B cell (primary cell): Measurements from ENCODE around the gene BRAP. TPM values are rescaled to one million over a fixed set of nuclear protein-coding genes. Genes with fewer than 3 reads are reported as not detected.

Experiments
- ATAC-seq: fragments of 200-7000 bp; cut with Tn5 transposase; one replicate; pipeline ENCODE4 v1.10.0; 2021; ENCODE audit warnings: low read depth, mild to moderate bottlenecking, moderate number of reproducible peaks, moderate library complexity
- CTCF ChIA-PET: fragments of 350-600 bp; sonication (Branson Sonifier 250); formaldehyde crosslinking; loops from one replicate; lab custom pipeline; 2021; ENCODE audit warnings: antibody characterized with exemption, inconsistent platforms; lab: Charles Lee
- POLR2A ChIA-PET: fragments of 350-600 bp; sonication (Branson Sonifier 250); formaldehyde crosslinking; loops from one replicate; lab custom pipeline; 2021; ENCODE audit warnings: antibody characterized with exemption; lab: Charles Lee
- DNase-seq: peaks from one replicate; pipeline ENCODE4 v3.0.0; 2013
- H2AFZ ChIP-seq: 2 replicates; pipeline ENCODE4 v1.6.1; 2012; ENCODE audit warnings: mild to moderate bottlenecking, low read depth, low read length; ENCODE audit not compliant: insufficient read depth, poor library complexity, severe bottlenecking
- H3K27ac ChIP-seq, 2 donors: 1 replicate in 1 of 2; 2 replicates in 1 of 2; pipeline ENCODE4 v1.5.1; 2012 to 2013; ENCODE audit warnings: low read length in 2 of 2, mild to moderate bottlenecking in 2 of 2, moderate library complexity in 1 of 2
- H3K27me3 ChIP-seq, 4 experiments: fragments of 200-600 bp in 1 of 4; sonication (generic) in 1 of 4; replicated peaks in 1 of 4; 1 replicate in 2 of 4; 2 replicates in 2 of 4; pipeline versions ENCODE4 v1.6.1 to v1.7.0; 2013 to 2016; ENCODE audit warnings: low read length in 3 of 4, mild to moderate bottlenecking in 2 of 4, mixed read lengths in 1 of 4, moderate library complexity in 1 of 4; ENCODE audit not compliant: insufficient read depth in 4 of 4, control insufficient read depth in 3 of 4; ENCODE audit errors: control extremely low read depth in 1 of 4
- H3K36me3 ChIP-seq, 2 experiments: replicated peaks in 1 of 2; 1 replicate in 1 of 2; 2 replicates in 1 of 2; pipeline versions ENCODE4 v1.6.1 to v1.7.1; 2013; ENCODE audit warnings: low read length in 1 of 2; ENCODE audit not compliant: insufficient read depth in 2 of 2, control insufficient read depth in 1 of 2; ENCODE audit errors: control extremely low read depth in 1 of 2, extremely low read depth in 1 of 2
- H3K4me1 ChIP-seq, 2 donors: fragments of 200-600 bp in 1 of 2; sonication (generic) in 1 of 2; 1 replicate in 1 of 2; 2 replicates in 1 of 2; pipeline versions ENCODE4 v1.5.1 to v1.6.1; 2013 to 2017; ENCODE audit warnings: low read length in 2 of 2; ENCODE audit not compliant: control insufficient read depth in 2 of 2, insufficient read depth in 2 of 2
- H3K4me2 ChIP-seq: replicated peaks from 2 replicates; pipeline ENCODE3; 2012; ENCODE audit warnings: mild to moderate bottlenecking, low read depth, low read length; ENCODE audit not compliant: poor library complexity, severe bottlenecking
- H3K4me3 ChIP-seq, 5 experiments: fragments of 200-600 bp in 1 of 5; sonication (generic) in 1 of 5; 1 replicate in 3 of 5; 2 replicates in 2 of 5; pipeline versions ENCODE4 v1.5.1 to v1.7.0; 2011 to 2016; ENCODE audit warnings: low read length in 4 of 5, mild to moderate bottlenecking in 4 of 5, low read depth in 2 of 5, control low read depth in 1 of 5, moderate library complexity in 1 of 5; ENCODE audit not compliant: insufficient read depth in 1 of 5; ENCODE audit errors: control extremely low read depth in 1 of 5, extremely low read depth in 1 of 5
- H3K79me2 ChIP-seq: fragments of 200-600 bp; sonication (generic); one replicate; pipeline ENCODE4 v1.6.0; 2016; ENCODE audit warnings: low read length; ENCODE audit not compliant: control insufficient read depth, insufficient read depth
- H3K9ac ChIP-seq: fragments of 200-600 bp; sonication (generic); 2 replicates; pipeline ENCODE4 v1.6.1; 2017; ENCODE audit warnings: mild to moderate bottlenecking, low read length, moderate library complexity
- H3K9me3 ChIP-seq, 3 donors: one replicate each; pipeline versions ENCODE4 v1.6.1 to v1.7.1; 2013; ENCODE audit warnings: low read length in 2 of 3; ENCODE audit not compliant: control insufficient read depth in 2 of 3, insufficient read depth in 1 of 3; ENCODE audit errors: control extremely low read depth in 1 of 3
- H4K20me1 ChIP-seq: 2 replicates; pipeline ENCODE4 v1.6.0; 2012; ENCODE audit warnings: mild to moderate bottlenecking, low read length; ENCODE audit not compliant: insufficient read depth, control insufficient read depth, poor library complexity, severe bottlenecking
- H3K27ac Mint-ChIP-seq: one replicate; pipeline ENCODE4 v1.8.0; 2021; ENCODE audit warnings: mixed read lengths
- H3K27me3 Mint-ChIP-seq: one replicate; pipeline ENCODE4 v1.8.0; 2021; ENCODE audit warnings: mixed read lengths
- H3K4me1 Mint-ChIP-seq: one replicate; pipeline ENCODE4 v1.8.0; 2021; ENCODE audit warnings: mixed read lengths
- H3K4me3 Mint-ChIP-seq: one replicate; pipeline ENCODE4 v1.8.0; 2021; ENCODE audit warnings: mixed read lengths
- H3K9me3 Mint-ChIP-seq: one replicate; pipeline ENCODE4 v1.8.0; 2022; ENCODE audit warnings: mixed read lengths; ENCODE audit not compliant: insufficient read depth
- EZH2 ChIP-seq: IDR thresholded peaks from 2 replicates; pipeline ENCODE4 v1.6.1; 2012; ENCODE audit warnings: borderline replicate concordance, low read depth, mild to moderate bottlenecking, moderate library complexity, low read length; ENCODE audit not compliant: insufficient read depth, poor library complexity, severe bottlenecking
- WGBS: methylation state at CpG from one replicate; pipeline ENCODE4 v1.1.5; 2013; ENCODE audit warnings: missing lambda C conversion rate; ENCODE audit not compliant: insufficient coverage; 5-methylcytosine and 5-hydroxymethylcytosine counted together
- intact Hi-C: fragments of 100-400 bp; cut with micrococcal nuclease; formaldehyde crosslinking; loops from one replicate; pipeline ENCODE4 v1.10.0; 2022
- polyA minus RNA-seq: library from RNA; depleted of rRNA, polyadenylated mRNA; stranded (reverse); fragments of >200 nt; gene quantifications from 2 replicates; pipeline ENCODE4 v1.2.3, GENCODE V29; 2012
- polyA plus RNA-seq: library from polyadenylated mRNA; depleted of rRNA; stranded (reverse); fragments of >200 nt; gene quantifications from 2 replicates; pipeline ENCODE4 v1.2.3, GENCODE V29; 2012
- total RNA-seq, 2 donors: library from RNA; stranded (reverse); fragments of 120-200 nt in 1 of 2; gene quantifications; 1 replicate in 1 of 2; 2 replicates in 1 of 2; pipeline versions ENCODE4 v1.2.3 to v1.2.4, GENCODE V29; 2013 to 2022
- TF ChIP-seq, protein P1 (sequence below): fragments of 200-600 bp; IDR thresholded peaks from one replicate; pipeline ENCODE4 v1.8.0; 2022; ENCODE audit warnings: antibody characterized with exemption, mild to moderate bottlenecking

BRAP gene
- total RNA-seq (25.3 and 25.7 TPM in 2 replicates), polyA plus RNA-seq (10.4 and 11.7 TPM in 2 replicates), polyA minus RNA-seq (17.3 and 18.5 TPM in 2 replicates)
- total RNA-seq (2013) = 23.6 TPM

GRCh38 chr12:111685811-111686573 is at the start of gene BRAP, which contains the start of gene ACAD10:
TSS of gene BRAP (minus strand) at chr12:111685956. CDS start at chr12:111685792, 164 bp downstream.
TSS of gene ACAD10 (plus strand) at chr12:111686053. CDS start at chr12:111692710, 6,657 bp downstream.
- Histone ChIP-seq H3K27me3 (no peaks in the 10 kb centered on the region), H3K9me3 (no peaks in the 10 kb centered on the region), H2AFZ (peak within 1 kb of the TSS; percentile 94), H3K79me2 (peaks cover 56% of the 10 kb centered on the region), H3K4me1 (peaks cover 23 to 24% of the 10 kb centered on the region in 2 donors), H3K9ac (peak within 1 kb of the TSS; percentile 91), H4K20me1 (peaks cover 4% of the 10 kb centered on the region), H3K4me3 (peak within 1 kb of the TSS; percentile 76 to 96 (median 95)), H3K4me2 (peak within 1 kb of the TSS; percentile 88), H3K36me3 (peaks cover 0 to 13% of the 10 kb centered on the region in 2 experiments), H3K27ac (peak within 1 kb of the TSS; percentile 61 to 80)
- Mint-ChIP-seq H3K4me3 (peak within 1 kb of the TSS; percentile 96), H3K9me3 (no peaks in the 10 kb centered on the region), H3K4me1 (peaks cover 31% of the 10 kb centered on the region), H3K27ac (peak within 1 kb of the TSS; percentile 97), H3K27me3 (no peaks in the 10 kb centered on the region)
- TF ChIP-seq, protein P1, sequence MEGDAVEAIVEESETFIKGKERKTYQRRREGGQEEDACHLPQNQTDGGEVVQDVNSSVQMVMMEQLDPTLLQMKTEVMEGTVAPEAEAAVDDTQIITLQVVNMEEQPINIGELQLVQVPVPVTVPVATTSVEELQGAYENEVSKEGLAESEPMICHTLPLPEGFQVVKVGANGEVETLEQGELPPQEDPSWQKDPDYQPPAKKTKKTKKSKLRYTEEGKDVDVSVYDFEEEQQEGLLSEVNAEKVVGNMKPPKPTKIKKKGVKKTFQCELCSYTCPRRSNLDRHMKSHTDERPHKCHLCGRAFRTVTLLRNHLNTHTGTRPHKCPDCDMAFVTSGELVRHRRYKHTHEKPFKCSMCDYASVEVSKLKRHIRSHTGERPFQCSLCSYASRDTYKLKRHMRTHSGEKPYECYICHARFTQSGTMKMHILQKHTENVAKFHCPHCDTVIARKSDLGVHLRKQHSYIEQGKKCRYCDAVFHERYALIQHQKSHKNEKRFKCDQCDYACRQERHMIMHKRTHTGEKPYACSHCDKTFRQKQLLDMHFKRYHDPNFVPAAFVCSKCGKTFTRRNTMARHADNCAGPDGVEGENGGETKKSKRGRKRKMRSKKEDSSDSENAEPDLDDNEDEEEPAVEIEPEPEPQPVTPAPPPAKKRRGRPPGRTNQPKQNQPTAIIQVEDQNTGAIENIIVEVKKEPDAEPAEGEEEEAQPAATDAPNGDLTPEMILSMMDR = no peak
- TF ChIP-seq EZH2 = no peak
- DNase-seq = peak; percentile 97
- peak; percentile 95 for ATAC-seq
- ChIA-PET CTCF (interaction anchor here (1.0 to 3.3 kb wide), 7 partner anchors 11 to 289 kb away, joined by 3 to 17 read pairs (median 4); partner anchors contain the start of gene MAPKAPK5), POLR2A (interaction anchor here (0.8 to 1.1 kb wide), 3 partner anchors 75 to 156 kb away, joined by 3 to 4 read pairs (median 4); partner anchors contain the start of gene MAPKAPK5)
- WGBS = under 1% methylated on average over 62 of the region's 63 CpGs
- intact Hi-C loops = loop anchor here (1.0 to 10.0 kb wide), 4 partner anchors 81 to 729 kb away; partner anchors contain the start of genes ALDH2, ATXN2 and PTPN11
